SU-DHL-6 (cell line): Measurements from ENCODE around the gene RGS3.

Experiments
- EZH2phosphoT487 ChIP-seq: fragments of 200-600 bp; sonication (generic), shearing (Covaris generic); conservative IDR thresholded peaks from 2 replicates; pipeline ENCODE4 v1.6.1; 2018; ENCODE audit warnings: mild to moderate bottlenecking, antibody characterized with exemption, low read length, moderate library complexity, mixed read lengths
- TF ChIP-seq, protein P1 (sequence below): fragments of 200-600 bp; sonication (generic); IDR thresholded peaks from one replicate; pipeline ENCODE4 v1.5.1; 2017; ENCODE audit warnings: antibody characterized with exemption, mild to moderate bottlenecking, low read length, moderate library complexity; ENCODE audit not compliant: insufficient read depth, poor library complexity, severe bottlenecking

DNA sequence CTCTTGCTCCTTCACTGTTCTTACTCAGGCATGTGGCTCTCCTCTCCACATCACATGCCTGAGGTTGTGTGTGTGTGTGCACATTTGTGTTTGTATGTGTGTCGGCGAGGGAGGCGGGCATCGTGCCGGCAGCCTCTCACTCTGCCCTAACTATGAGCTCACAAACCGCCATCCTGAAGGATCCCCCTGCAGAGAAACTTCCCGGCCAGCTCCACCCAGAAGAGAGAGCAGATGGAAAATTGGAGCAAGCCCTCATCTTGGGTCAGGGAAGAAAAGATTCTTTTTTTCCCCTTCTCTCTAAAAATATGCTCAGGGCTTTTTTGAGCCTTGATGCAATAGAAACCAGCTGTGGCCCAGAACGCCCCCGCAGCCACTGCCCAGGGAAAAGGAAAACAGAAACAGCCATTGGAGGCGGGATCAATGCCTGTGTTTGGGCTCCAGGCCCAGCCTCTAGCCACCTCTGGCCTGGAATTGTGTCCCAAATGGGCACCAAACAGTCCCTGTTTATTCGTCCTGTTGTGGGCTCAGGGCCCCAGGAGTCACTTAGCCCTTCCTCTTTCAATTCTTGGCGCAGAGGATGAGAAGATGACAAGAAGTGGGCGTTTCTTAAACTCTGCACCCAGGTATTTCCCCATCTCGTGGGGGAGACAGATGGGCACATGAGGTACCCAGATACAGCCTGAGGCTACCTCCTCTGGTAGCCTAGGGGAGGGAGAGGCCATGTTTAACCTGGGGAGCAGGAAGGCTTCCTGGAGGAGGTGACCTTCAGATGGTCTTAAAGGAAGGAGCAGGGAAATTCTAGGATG lies 151.5 kb downstream of the RGS3 start:
- TF ChIP-seq, protein P1, sequence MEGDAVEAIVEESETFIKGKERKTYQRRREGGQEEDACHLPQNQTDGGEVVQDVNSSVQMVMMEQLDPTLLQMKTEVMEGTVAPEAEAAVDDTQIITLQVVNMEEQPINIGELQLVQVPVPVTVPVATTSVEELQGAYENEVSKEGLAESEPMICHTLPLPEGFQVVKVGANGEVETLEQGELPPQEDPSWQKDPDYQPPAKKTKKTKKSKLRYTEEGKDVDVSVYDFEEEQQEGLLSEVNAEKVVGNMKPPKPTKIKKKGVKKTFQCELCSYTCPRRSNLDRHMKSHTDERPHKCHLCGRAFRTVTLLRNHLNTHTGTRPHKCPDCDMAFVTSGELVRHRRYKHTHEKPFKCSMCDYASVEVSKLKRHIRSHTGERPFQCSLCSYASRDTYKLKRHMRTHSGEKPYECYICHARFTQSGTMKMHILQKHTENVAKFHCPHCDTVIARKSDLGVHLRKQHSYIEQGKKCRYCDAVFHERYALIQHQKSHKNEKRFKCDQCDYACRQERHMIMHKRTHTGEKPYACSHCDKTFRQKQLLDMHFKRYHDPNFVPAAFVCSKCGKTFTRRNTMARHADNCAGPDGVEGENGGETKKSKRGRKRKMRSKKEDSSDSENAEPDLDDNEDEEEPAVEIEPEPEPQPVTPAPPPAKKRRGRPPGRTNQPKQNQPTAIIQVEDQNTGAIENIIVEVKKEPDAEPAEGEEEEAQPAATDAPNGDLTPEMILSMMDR = no peak
- TF ChIP-seq EZH2phosphoT487 = no peak
